Pancreas (tissue), 10 donors: ENCODE results near the gene ADRA1B. TPM values are rescaled to one million over a fixed set of nuclear protein-coding genes. Genes with fewer than 3 reads are reported as not detected.

Experiments used
- ATAC-seq, 4 donors: fragments of 200-7000 bp; cut with Tn5 transposase; one replicate each; pipeline versions ENCODE4 v1.8.0 to v1.9.1; 2020; ENCODE audit warnings: mild to moderate bottlenecking in 4 of 4, moderate library complexity in 4 of 4
- DNase-seq, 6 donors: peaks; one replicate each; pipeline ENCODE4 v3.0.0-alpha.2; 2020
- FAIRE-seq: peaks from 2 replicates; lab custom pipeline; 2012; peaks lifted over from hg19 to GRCh38; lab: Jason Lieb, UNC
- H3K27ac ChIP-seq, 4 donors: fragments of 200-600 bp; sonication (generic); 1 replicate in 3 of 4; 2 replicates in 1 of 4; pipeline versions ENCODE4 v1.5.0 to v1.8.0; 2020
- H3K27me3 ChIP-seq, 4 donors: fragments of 200-600 bp; one replicate each; pipeline ENCODE4 v1.8.0; 2021
- H3K36me3 ChIP-seq, 3 donors: fragments of 200-600 bp; sonication (generic) in 1 of 3; one replicate each; pipeline versions ENCODE4 v1.5.0 to v1.8.0; 2020 to 2021
- H3K4me1 ChIP-seq, 3 donors: fragments of 200-600 bp; one replicate each; pipeline ENCODE4 v1.8.0; 2021
- H3K4me3 ChIP-seq, 4 donors: fragments of 200-600 bp; sonication (generic) in 2 of 4; one replicate each; pipeline versions ENCODE4 v1.5.0 to v1.8.0; 2020 to 2021
- H3K9me3 ChIP-seq, 4 donors: fragments of 200-600 bp; one replicate each; pipeline ENCODE4 v1.8.0; 2021
- CTCF ChIP-seq, 4 donors: fragments of 200-600 bp; sonication (generic) in 3 of 4; IDR thresholded peaks; one replicate each; pipeline versions ENCODE4 v1.5.0 to v1.8.0; 2021; ENCODE audit warnings: antibody characterized with exemption in 4 of 4
- WGBS, 2 donors: extraction: QIAGEN DNeasy Blood & Tissue Kit; methylation state at CpG; one replicate each; pipeline ENCODE4 v1.1.7; 2013; 5-methylcytosine and 5-hydroxymethylcytosine counted together
- intact Hi-C, 3 donors: fragments of 100-400 bp; cut with DNase I; formaldehyde crosslinking; loops; one replicate each; pipeline versions ENCODE4 v1.11.1 to v1.14.2; 2022
- polyA plus RNA-seq, 2 donors: library from polyadenylated mRNA; stranded (reverse); fragments of 200-250 nt; gene quantifications; one replicate each; pipeline ENCODE4 v1.2.3, GENCODE V29; 2013
- total RNA-seq, 6 donors: library from RNA; stranded (reverse); fragmentation: NEBNext Ultra II Directional in 4 of 6; extraction: Animal tissue kit (Norgen Biotek cat#: 25700) in 4 of 6; gene quantifications; one replicate each; pipeline versions ENCODE4 v1.2.1 to v1.2.4, GENCODE V29; 2021 to 2023
- donor health status: healthy with polysubstance abuse.
- donor health status: DM: no; HTN: no; CAD: no; lungs with moderate emphysema.
- donor health status: DM: no; HTN: no; CAD: no.
- donor health status: control.
- donor health status: control.
- donor health status: Bipolar disorder and iron deficiency.
- donor health status: DM: yes; HTN: yes; CAD: no.
- donor health status: DM: no; HTN: no; CAD: no.
- donor health status: DM: no; HTN: no; CAD: no.
- donor health status: DM: yes; HTN: yes; CAD: no.

ADRA1B gene
- total and polyA plus RNA-seq, 8 donors: 0.11 to 0.49 (median 0.17) TPM

DNA sequence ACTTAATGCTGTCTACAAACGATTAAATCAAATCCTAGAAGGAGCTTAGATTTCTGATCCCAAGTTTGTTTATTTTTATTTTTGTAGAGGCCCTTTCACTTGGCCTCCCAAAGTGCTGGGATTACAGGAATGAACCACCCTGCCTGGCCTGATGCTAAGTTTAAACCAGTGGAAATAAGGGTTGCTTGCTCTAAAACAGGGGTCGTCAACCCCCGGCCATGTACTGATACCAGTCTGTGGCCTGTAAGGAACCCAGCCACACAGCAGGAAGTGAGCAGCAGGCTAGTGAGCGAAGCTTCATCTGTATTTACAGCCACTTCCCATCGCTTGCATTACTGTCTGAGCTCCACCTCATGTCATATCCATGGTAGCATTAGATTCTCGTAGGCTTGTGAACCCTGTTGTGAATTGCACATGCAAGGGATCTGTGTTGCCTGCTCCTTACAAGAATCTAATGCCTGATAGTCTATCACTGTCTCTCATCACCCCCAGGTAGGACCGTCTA is 104.0 kb downstream of the ADRA1B start:
- WGBS, 2 donors: 77 to 80% methylated on average over 7 of the region's 7 CpGs
- Histone ChIP-seq H3K4me3 (no peak overlapping the region), H3K27ac (peak overlapping the region in 1 of 4 donors; percentile 46), H3K4me1 (peaks cover 0 to 14% (median 11%) of the 10 kb centered on the region in 3 donors), H3K36me3 (peaks cover 0 to 7% (median 0%) of the 10 kb centered on the region in 3 donors), H3K27me3 (no peaks in the 10 kb centered on the region), H3K9me3 (no peaks in the 10 kb centered on the region)
- FAIRE-seq (no peak), DNase-seq (no peak), ATAC-seq (no peak)
- no peak for TF ChIP-seq CTCF (IDR thresholded peaks at IDR 0.05)
- intact Hi-C loops: loop anchor here in 1 of 3 donors (10.0 kb wide), 2 partner anchors 174 to 324 kb away; no protein-coding TSS in a partner anchor

DNA sequence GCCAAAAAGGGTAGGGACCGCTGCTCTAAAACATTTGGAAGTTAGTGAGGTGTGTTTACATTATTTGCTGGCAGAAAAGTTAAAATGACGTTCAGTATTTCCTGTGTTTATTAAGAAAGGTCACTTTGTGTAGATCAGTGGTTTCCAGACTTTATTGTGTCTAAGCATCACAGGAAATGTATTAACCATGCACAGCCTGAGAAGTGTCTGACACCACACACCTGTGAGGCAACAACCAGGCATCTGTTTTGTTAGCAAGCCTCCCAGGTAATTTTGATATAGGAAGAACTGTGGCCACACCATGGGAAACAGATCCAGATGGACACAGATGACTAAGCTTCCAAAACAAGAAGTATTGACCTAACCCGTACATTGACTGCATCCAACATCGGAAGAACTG is 104.7 kb downstream of the ADRA1B start:
- peaks cover 0 to 7% (median 0%) of the 10 kb centered on the region in 3 donors for H3K36me3 ChIP-seq
- peak in 2 of 6 donors; percentile 18 to 35 for DNase-seq
- no peaks in the 10 kb centered on the region for H3K9me3 ChIP-seq
- no peak for TF ChIP-seq CTCF (IDR thresholded peaks at IDR 0.05)
- H3K4me3 ChIP-seq: no peak overlapping the region
- WGBS, 2 donors: 28 to 37% methylated on average over 4 of the region's 4 CpGs
- no peak for FAIRE-seq
- H3K27ac ChIP-seq: peak overlapping the region in 1 of 4 donors; percentile 46
- peaks cover 0 to 14% (median 11%) of the 10 kb centered on the region in 3 donors for H3K4me1 ChIP-seq
- intact Hi-C loops: loop anchor here in 1 of 3 donors (10.0 kb wide), 2 partner anchors 174 to 324 kb away; no protein-coding TSS in a partner anchor
- ATAC-seq: peak; percentile 40 to 64 (median 56)
- no peaks in the 10 kb centered on the region for H3K27me3 ChIP-seq

DNA sequence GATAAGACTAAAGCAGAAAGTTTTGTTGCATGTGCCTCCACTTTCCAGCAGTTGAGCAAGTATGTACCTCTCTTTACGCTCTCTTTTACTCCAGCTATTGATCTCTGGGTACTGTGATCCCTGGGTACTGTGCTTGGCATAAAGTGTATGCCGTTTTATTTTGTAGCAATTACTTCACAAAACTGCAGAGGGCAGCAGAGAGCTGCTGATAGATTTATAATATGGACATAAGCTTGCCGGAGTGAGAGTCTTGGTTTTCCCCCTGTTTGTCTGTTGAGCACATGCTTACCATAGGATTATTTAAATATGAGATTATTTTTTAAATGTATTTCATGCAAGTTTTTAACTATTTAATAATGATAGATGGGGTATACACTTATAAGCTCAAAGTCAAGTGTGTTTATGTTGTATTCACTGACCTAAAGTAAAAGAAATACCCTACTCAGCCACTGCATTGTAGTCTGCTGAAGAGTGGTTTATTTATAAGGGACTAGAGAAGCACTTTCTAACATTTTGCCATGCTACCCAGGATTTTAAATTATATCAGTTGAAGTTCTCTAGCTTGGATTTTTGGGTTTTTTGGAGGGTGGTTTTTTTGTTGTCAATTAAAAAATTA is 105.7 kb downstream of the ADRA1B start:
- WGBS, 2 donors: 3 to 4% methylated on average over 3 of the region's 3 CpGs
- intact Hi-C loops: loop anchor here in 1 of 3 donors (10.0 kb wide), 2 partner anchors 173 to 323 kb away; no protein-coding TSS in a partner anchor
- peak; percentile 47 to 74 (median 60) for TF ChIP-seq CTCF (IDR thresholded peaks at IDR 0.05)
- ATAC-seq (peak; percentile 87 to 99 (median 96)), DNase-seq (peak in 3 of 6 donors; percentile 45 to 70 (median 54)), FAIRE-seq (peak; percentile 93)
- peaks cover 0 to 7% (median 0%) of the 10 kb centered on the region in 3 donors for H3K36me3 ChIP-seq
- no peaks in the 10 kb centered on the region for H3K9me3 ChIP-seq
- H3K4me3 ChIP-seq: no peak overlapping the region
- peaks cover 0 to 14% (median 11%) of the 10 kb centered on the region in 3 donors for H3K4me1 ChIP-seq
- H3K27ac ChIP-seq: peak overlapping the region in 1 of 4 donors; percentile 53
- H3K27me3 ChIP-seq: no peaks in the 10 kb centered on the region

Other genes starting within 250 kb of the ADRA1B start
- 10 to 100 TPM in 5 of 6 donors, 1 to 10 TPM in 1; 9.9 to 22.4 (median 15.6) TPM for gene TTC1, start 92.7 kb downstream of the ADRA1B start, total RNA-seq
- gene TTC1, start 92.7 kb downstream of the ADRA1B start, polyA plus RNA-seq: 10 to 100 TPM; 14.2 to 27.6 TPM
- gene PWWP2A, start 203.0 kb downstream of the ADRA1B start, total RNA-seq: 10 to 100 TPM in 4 of 6 donors, 1 to 10 TPM in 2; 8.3 to 14.5 (median 11.8) TPM
- gene PWWP2A, start 203.0 kb downstream of the ADRA1B start, polyA plus RNA-seq: 1 to 10 TPM; 7.9 to 9.7 TPM